ENCODE data around the gene NCLN.
A peak's percentile ranks its signal among the peaks of the same experiment; 100 is the strongest.
"Not testable (repeated sequence)": the region's sequence is repeated elsewhere in the genome, so short reads cannot be mapped to it uniquely, and the experiment has no call there.

Gene NCLN

GRCh38 chr19:3185461-3186159 is at the start of gene NCLN:
TSS of gene NCLN (plus strand) at chr19:3185930. CDS start at chr19:3186031, 101 bp downstream.
- DNase-seq = peak; percentile 93 to 94

- peak; percentile 21 to 32 for DNase-seq
Observed at GRCh38 chr19:3135961-3136683, 49.6 kb upstream of the NCLN start, which contains the start of gene GNA15. TSS of gene GNA15 (plus strand) at chr19:3136033. CDS start at chr19:3136451, 418 bp downstream.

- no peak for DNase-seq
Observed at GRCh38 chr19:3136684-3137055, 49.1 kb upstream of the NCLN start.

- no peak for DNase-seq
Observed at GRCh38 chr19:3137119-3137518, 48.6 kb upstream of the NCLN start.

- DNase-seq = no peak
Observed at GRCh38 chr19:3138268-3138667, 47.5 kb upstream of the NCLN start.

GRCh38 chr19:3140667-3141038 is 45.1 kb upstream of the NCLN start:
- DNase-seq = no peak

GRCh38 chr19:3142292-3142670 is 43.4 kb upstream of the NCLN start:
- DNase-seq = peak; percentile 45 to 46

- DNase-seq = no peak
Observed at GRCh38 chr19:3142781-3143337, 42.9 kb upstream of the NCLN start.

- DNase-seq = no peak
Observed at GRCh38 chr19:3145909-3146676, 39.6 kb upstream of the NCLN start.

GRCh38 chr19:3146677-3147100 is 39.0 kb upstream of the NCLN start:
- DNase-seq = peak; percentile 75 to 77

GRCh38 chr19:3148503-3148902 is 37.2 kb upstream of the NCLN start:
- DNase-seq = no peak

- no peak for DNase-seq
Observed at GRCh38 chr19:3149089-3149488, 36.6 kb upstream of the NCLN start.

GRCh38 chr19:3149526-3150505 is 35.9 kb upstream of the NCLN start:
- no peak for DNase-seq

GRCh38 chr19:3150739-3151329 is 34.9 kb upstream of the NCLN start:
- DNase-seq = no peak

GRCh38 chr19:3151563-3152418 is 33.9 kb upstream of the NCLN start:
- DNase-seq = no peak

GRCh38 chr19:3152419-3152780 is 33.3 kb upstream of the NCLN start:
- no peak for DNase-seq

GRCh38 chr19:3153286-3154230 is 32.2 kb upstream of the NCLN start:
- DNase-seq = no peak

GRCh38 chr19:3154447-3154846 is 31.3 kb upstream of the NCLN start:
- not testable (repeated sequence) for DNase-seq

- peak; percentile 68 to 83 for DNase-seq
Observed at GRCh38 chr19:3154957-3155736, 30.6 kb upstream of the NCLN start.

Measured in stimulated activated CD4-positive, alpha-beta T cell treated with anti-CD3 and anti-CD28 coated beads, Interleukin-2, amount 100 ng/mL, for 48 hours (primary cell).